ENCODE data around the gene CALM1. TPM values are rescaled to one million over a fixed set of nuclear protein-coding genes. Genes with fewer than 3 reads are reported as not detected.

The CALM1 gene
- total RNA-seq, 2 experiments from 2014 or later, result 960 to 975 TPM

- ATAC-seq (ENCODE audit: poor library complexity) (no peak), DNase-seq (no peak)
- POLR2A ChIA-PET, result no interaction called here
- Mint-ChIP-seq H3K9me3 (no peaks in the 10 kb centered on the region), H3K4me1 (ENCODE audit: low read depth) (no peaks in the 10 kb centered on the region), H3K36me3 (ENCODE audit: low read depth) (no peaks in the 10 kb centered on the region), H3K4me3 (no peak overlapping the region), H3K27me3 (peaks cover 21% of the 10 kb centered on the region), H3K27ac (no peak overlapping the region)
- no peak overlapping the region for H3K27ac ChIP-seq (ENCODE audit: low read depth in 1 of 2, low read length in 2 of 2)
- H3K9me3 ChIP-seq (ENCODE audit: control insufficient read depth in 1 of 2, insufficient read depth in 1 of 2, low read length in 2 of 2), result no peaks in the 10 kb centered on the region
- CTCF ChIA-PET, result no interaction called here
- H3K4me3 ChIP-seq (ENCODE audit: low read length), result no peak overlapping the region
- H3K27me3 ChIP-seq (ENCODE audit: control insufficient read depth in 1 of 2, insufficient read depth in 2 of 2, low read length in 2 of 2), result peaks cover 2 to 10% of the 10 kb centered on the region in 2 experiments
- no peak for TF ChIP-seq CTCF (IDR thresholded peaks at IDR 0.05)
- intact Hi-C loops (cut with DNase I, micrococcal nuclease), result no loop called here
- no peaks in the 10 kb centered on the region for H3K4me1 ChIP-seq (ENCODE audit: insufficient read depth, low read length)
- no peaks in the 10 kb centered on the region for H3K36me3 ChIP-seq (ENCODE audit: insufficient read depth, low read length)
Measured at GRCh38 chr14:90358359-90358758, 38.5 kb upstream of the CALM1 start.

- Histone ChIP-seq H3K36me3 (ENCODE audit: insufficient read depth, low read length) (no peaks in the 10 kb centered on the region), H3K4me1 (ENCODE audit: insufficient read depth, low read length) (no peaks in the 10 kb centered on the region), H3K4me3 (ENCODE audit: low read length) (no peak overlapping the region), H3K9me3 (ENCODE audit: control insufficient read depth in 1 of 2, insufficient read depth in 1 of 2, low read length in 2 of 2) (no peaks in the 10 kb centered on the region), H3K27me3 (ENCODE audit: control insufficient read depth in 1 of 2, insufficient read depth in 2 of 2, low read length in 2 of 2) (peaks cover 0 to 10% of the 10 kb centered on the region in 2 experiments), H3K27ac (ENCODE audit: low read depth in 1 of 2, low read length in 2 of 2) (no peak overlapping the region)
- no peak for ATAC-seq (ENCODE audit: poor library complexity)
- ChIA-PET POLR2A (no interaction called here), CTCF (no interaction called here)
- intact Hi-C loops (cut with DNase I, micrococcal nuclease), result loop anchor here in 1 of 2 experiments (10.0 kb wide), 1 partner anchor 243 kb away; no protein-coding TSS in a partner anchor
- TF ChIP-seq CTCF (IDR thresholded peaks at IDR 0.05), result no peak
- H3K36me3 Mint-ChIP-seq (ENCODE audit: low read depth), result no peaks in the 10 kb centered on the region
- no peak for DNase-seq
- peaks cover 14% of the 10 kb centered on the region for H3K27me3 Mint-ChIP-seq
- no peaks in the 10 kb centered on the region for H3K4me1 Mint-ChIP-seq (ENCODE audit: low read depth)
- H3K9me3 Mint-ChIP-seq, result no peaks in the 10 kb centered on the region
- H3K27ac Mint-ChIP-seq, result no peak overlapping the region
- H3K4me3 Mint-ChIP-seq, result no peak overlapping the region
Measured at GRCh38 chr14:90361865-90362557, 34.8 kb upstream of the CALM1 start.

- H3K4me1 Mint-ChIP-seq (ENCODE audit: low read depth), result no peaks in the 10 kb centered on the region
- ATAC-seq (ENCODE audit: poor library complexity) (no peak), DNase-seq (no peak)
- ChIA-PET POLR2A (no interaction called here), CTCF (no interaction called here)
- peaks cover 14% of the 10 kb centered on the region for H3K27me3 Mint-ChIP-seq
- H3K9me3 ChIP-seq (ENCODE audit: control insufficient read depth in 1 of 2, insufficient read depth in 1 of 2, low read length in 2 of 2), result no peaks in the 10 kb centered on the region
- H3K4me1 ChIP-seq (ENCODE audit: insufficient read depth, low read length), result no peaks in the 10 kb centered on the region
- no peak overlapping the region for H3K27ac ChIP-seq (ENCODE audit: low read depth in 1 of 2, low read length in 2 of 2)
- intact Hi-C loops (cut with DNase I, micrococcal nuclease), result loop anchor here in 1 of 2 experiments (10.0 kb wide), 1 partner anchor 242 kb away; no protein-coding TSS in a partner anchor
- H3K9me3 Mint-ChIP-seq, result no peaks in the 10 kb centered on the region
- TF ChIP-seq CTCF (IDR thresholded peaks at IDR 0.05), result no peak
- H3K36me3 Mint-ChIP-seq (ENCODE audit: low read depth), result no peaks in the 10 kb centered on the region
- no peak overlapping the region for H3K4me3 Mint-ChIP-seq
- no peak overlapping the region for H3K27ac Mint-ChIP-seq
- peaks cover 0 to 10% of the 10 kb centered on the region in 2 experiments for H3K27me3 ChIP-seq (ENCODE audit: control insufficient read depth in 1 of 2, insufficient read depth in 2 of 2, low read length in 2 of 2)
- H3K36me3 ChIP-seq (ENCODE audit: insufficient read depth, low read length), result no peaks in the 10 kb centered on the region
- no peak overlapping the region for H3K4me3 ChIP-seq (ENCODE audit: low read length)
Measured at GRCh38 chr14:90362558-90362896, 34.3 kb upstream of the CALM1 start.
